PC-9 (cell line): ENCODE measurements around the gene ETS2. TPM values are rescaled to one million over a fixed set of nuclear protein-coding genes. Genes with fewer than 3 reads are reported as not detected.
A peak's percentile ranks its signal among the peaks of the same experiment; 100 is the strongest.

ENCODE experiments used
- BruUV-seq: library from RNA; stranded (reverse); fragments of 400-500 nt; replicated peaks from 2 replicates; lab custom pipeline; 2021; lab: Mats Ljungman, UMichigan
- CTCF ChIA-PET: fragments of 300-600 bp; sonication (Branson Sonifier 250); formaldehyde crosslinking; loops from one replicate; lab custom pipeline; 2022; ENCODE audit warnings: antibody characterized with exemption; lab: Charles Lee
- POLR2A ChIA-PET: fragments of 300-600 bp; sonication (Branson Sonifier 250); formaldehyde crosslinking; loops from one replicate; lab custom pipeline; 2022; ENCODE audit warnings: antibody characterized with exemption; ENCODE audit not compliant: unreplicated experiment; lab: Charles Lee
- DNase-seq, 2 experiments: peaks; one replicate each; pipeline versions ENCODE4 v3.0.0 to v3.0.0-alpha.2; 2015 to 2022; ENCODE audit warnings: mixed read lengths in 1 of 2
- H2AFZ ChIP-seq: fragments of 200-600 bp; sonication (generic); 2 replicates; pipeline ENCODE4 v1.8.1; 2017; ENCODE audit warnings: antibody characterized with exemption
- H3F3A ChIP-seq: fragments of 200-600 bp; sonication (generic); 2 replicates; pipeline ENCODE4 v1.8.1; 2017; ENCODE audit warnings: antibody characterized with exemption, mild to moderate bottlenecking, low read depth; ENCODE audit not compliant: insufficient read depth
- H3K27ac ChIP-seq: fragments of 200-600 bp; sonication (generic); 2 replicates; pipeline ENCODE4 v1.6.1; 2016; ENCODE audit warnings: mixed run types
- H3K27me3 ChIP-seq: fragments of 200-600 bp; sonication (generic); 2 replicates; pipeline ENCODE4 v1.6.1; 2016; ENCODE audit warnings: low read depth, mixed run types; ENCODE audit not compliant: insufficient read depth
- H3K36me3 ChIP-seq: fragments of 200-600 bp; sonication (generic); 2 replicates; pipeline ENCODE4 v1.6.1; 2016; ENCODE audit warnings: low read depth, mixed run types
- H3K4me1 ChIP-seq: fragments of 200-600 bp; sonication (generic); replicated peaks from 2 replicates; pipeline ENCODE4 v1.6.1; 2016; ENCODE audit warnings: mixed run types; ENCODE audit not compliant: insufficient read depth
- H3K4me2 ChIP-seq: fragments of 200-600 bp; sonication (generic); 2 replicates; pipeline ENCODE4 v1.6.1; 2017; ENCODE audit warnings: mixed run types
- H3K4me3 ChIP-seq: fragments of 200-600 bp; sonication (generic); 2 replicates; pipeline ENCODE4 v1.6.1; 2016; ENCODE audit warnings: mixed run types
- H3K79me2 ChIP-seq: fragments of 200-600 bp; sonication (generic); 2 replicates; pipeline ENCODE4 v1.6.1; 2017; ENCODE audit warnings: low read depth, mixed run types
- H3K9me2 ChIP-seq: fragments of 200-600 bp; sonication (generic); 2 replicates; pipeline ENCODE4 v1.8.1; 2017; ENCODE audit warnings: mild to moderate bottlenecking; ENCODE audit not compliant: insufficient read depth
- H3K9me3 ChIP-seq: fragments of 200-600 bp; sonication (generic); 2 replicates; pipeline ENCODE4 v1.8.1; 2016; ENCODE audit warnings: low read depth; ENCODE audit not compliant: insufficient read depth
- H4K20me1 ChIP-seq: fragments of 200-600 bp; sonication (generic); 2 replicates; pipeline ENCODE4 v1.8.1; 2017; ENCODE audit not compliant: insufficient read depth
- EZH2 ChIP-seq: fragments of 200-600 bp; sonication (generic); IDR thresholded peaks from 2 replicates; pipeline ENCODE4 v1.8.0; 2017; ENCODE audit warnings: antibody characterized with exemption, low read depth
- intact Hi-C: fragments of 100-400 bp; cut with micrococcal nuclease; formaldehyde crosslinking; loops from one replicate; pipeline ENCODE4 v1.10.0; 2022; ENCODE audit not compliant: unreplicated experiment
- total RNA-seq: library from RNA; stranded (reverse); gene quantifications from 2 replicates; pipeline ENCODE4 v1.2.3, GENCODE V29; 2021
- TF ChIP-seq, protein P1 (sequence below): fragments of 200-600 bp; sonication (generic); conservative IDR thresholded peaks from 2 replicates; pipeline ENCODE4 v1.6.1; 2017; ENCODE audit warnings: mixed run types, antibody characterized with exemption, mild to moderate bottlenecking, moderate library complexity

The ETS2 gene
- total RNA-seq, 1 experiment from 2014 or later: 20.4 TPM

DNA sequence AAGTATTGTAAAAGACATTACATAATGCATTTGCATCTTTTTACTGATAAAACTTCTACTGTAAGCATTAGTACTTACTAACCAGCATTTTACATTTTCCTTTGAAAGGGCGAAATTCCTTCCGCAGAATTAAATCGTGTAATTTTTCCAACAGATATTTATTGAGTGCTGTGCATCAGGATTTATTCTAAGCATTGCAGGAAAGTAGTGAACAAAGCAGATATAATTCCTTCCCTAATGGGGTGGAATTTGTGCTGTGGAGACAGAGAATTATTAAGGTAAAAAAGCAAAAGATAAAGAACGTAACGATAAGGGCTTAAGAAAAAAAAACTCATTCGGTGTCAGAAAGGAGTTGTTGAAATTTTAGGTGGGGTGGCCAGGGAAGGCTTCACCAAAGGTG lies 7.6 kb upstream of the ETS2 start:
- TF ChIP-seq, protein P1, sequence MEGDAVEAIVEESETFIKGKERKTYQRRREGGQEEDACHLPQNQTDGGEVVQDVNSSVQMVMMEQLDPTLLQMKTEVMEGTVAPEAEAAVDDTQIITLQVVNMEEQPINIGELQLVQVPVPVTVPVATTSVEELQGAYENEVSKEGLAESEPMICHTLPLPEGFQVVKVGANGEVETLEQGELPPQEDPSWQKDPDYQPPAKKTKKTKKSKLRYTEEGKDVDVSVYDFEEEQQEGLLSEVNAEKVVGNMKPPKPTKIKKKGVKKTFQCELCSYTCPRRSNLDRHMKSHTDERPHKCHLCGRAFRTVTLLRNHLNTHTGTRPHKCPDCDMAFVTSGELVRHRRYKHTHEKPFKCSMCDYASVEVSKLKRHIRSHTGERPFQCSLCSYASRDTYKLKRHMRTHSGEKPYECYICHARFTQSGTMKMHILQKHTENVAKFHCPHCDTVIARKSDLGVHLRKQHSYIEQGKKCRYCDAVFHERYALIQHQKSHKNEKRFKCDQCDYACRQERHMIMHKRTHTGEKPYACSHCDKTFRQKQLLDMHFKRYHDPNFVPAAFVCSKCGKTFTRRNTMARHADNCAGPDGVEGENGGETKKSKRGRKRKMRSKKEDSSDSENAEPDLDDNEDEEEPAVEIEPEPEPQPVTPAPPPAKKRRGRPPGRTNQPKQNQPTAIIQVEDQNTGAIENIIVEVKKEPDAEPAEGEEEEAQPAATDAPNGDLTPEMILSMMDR: no peak
- no peak for TF ChIP-seq EZH2

DNA sequence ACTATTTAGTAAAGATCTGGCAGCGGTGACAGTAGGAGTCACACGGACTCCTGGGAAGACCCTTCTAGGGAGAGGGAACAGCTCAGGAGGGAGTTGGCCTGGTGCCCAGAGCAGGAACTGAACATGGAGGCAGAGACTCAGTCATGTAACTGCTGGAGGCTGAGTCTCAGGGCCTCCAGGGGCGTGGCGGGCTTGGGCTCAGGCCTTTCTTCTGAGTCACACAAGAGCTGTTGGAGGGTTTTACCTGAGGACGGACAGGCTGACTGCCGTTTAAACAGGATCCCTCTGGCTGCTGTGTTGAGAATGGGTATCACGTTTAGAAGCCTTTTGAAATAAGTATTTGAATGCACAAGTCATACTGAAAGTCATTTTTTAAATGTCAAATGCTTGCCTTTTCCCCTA lies 7.2 kb upstream of the ETS2 start:
- H3K27me3 ChIP-seq: no peaks in the 10 kb centered on the region
- H3K36me3 ChIP-seq: no peaks in the 10 kb centered on the region
- H3F3A ChIP-seq: peaks cover 27% of the 10 kb centered on the region
- TF ChIP-seq EZH2: no peak
- TF ChIP-seq, protein P1: no peak
- intact Hi-C loops: loop anchor here (1.0 to 5.0 kb wide), 2 partner anchors 250 to 339 kb away; no protein-coding TSS in a partner anchor
- BruUV-seq: no TSS peak
- no peak overlapping the region for H2AFZ ChIP-seq
- CTCF ChIA-PET: no interaction called here
- no peaks in the 10 kb centered on the region for H3K9me2 ChIP-seq
- H3K4me3 ChIP-seq: peak overlapping the region; percentile 26; the same call in 1 of the 2 replicates
- peak; percentile 85 to 91 for DNase-seq
- no peaks in the 10 kb centered on the region for H3K9me3 ChIP-seq
- H3K4me2 ChIP-seq: peak overlapping the region; percentile 66
- peaks cover 56% of the 10 kb centered on the region for H3K4me1 ChIP-seq
- no peaks in the 10 kb centered on the region for H3K79me2 ChIP-seq
- no peaks in the 10 kb centered on the region for H4K20me1 ChIP-seq
- H3K27ac ChIP-seq: peak overlapping the region; percentile 98
- POLR2A ChIA-PET: interaction anchor here (0.6 kb wide), 1 partner anchor 236 kb away, joined by 22 read pairs; no protein-coding TSS in a partner anchor

More for the DNA sequence above, 7.6 kb upstream of the ETS2 start:
- Histone ChIP-seq H3K27me3 (no peaks in the 10 kb centered on the region), H2AFZ (no peak overlapping the region), H3K4me2 (peak overlapping the region; percentile 66), H4K20me1 (no peaks in the 10 kb centered on the region), H3K4me1 (peaks cover 56% of the 10 kb centered on the region), H3F3A (peaks cover 27% of the 10 kb centered on the region), H3K4me3 (peak overlapping the region; percentile 26; the same call in 1 of the 2 replicates), H3K36me3 (no peaks in the 10 kb centered on the region), H3K9me2 (no peaks in the 10 kb centered on the region), H3K79me2 (no peaks in the 10 kb centered on the region), H3K9me3 (no peaks in the 10 kb centered on the region), H3K27ac (peak overlapping the region; percentile 98)
- no TSS peak for BruUV-seq
- no peak for DNase-seq
- intact Hi-C loops: loop anchor here (1.0 to 5.0 kb wide), 2 partner anchors 250 to 339 kb away; no protein-coding TSS in a partner anchor
- CTCF ChIA-PET: no interaction called here
- POLR2A ChIA-PET: interaction anchor here (0.6 kb wide), 1 partner anchor 236 kb away, joined by 22 read pairs; no protein-coding TSS in a partner anchor

DNA sequence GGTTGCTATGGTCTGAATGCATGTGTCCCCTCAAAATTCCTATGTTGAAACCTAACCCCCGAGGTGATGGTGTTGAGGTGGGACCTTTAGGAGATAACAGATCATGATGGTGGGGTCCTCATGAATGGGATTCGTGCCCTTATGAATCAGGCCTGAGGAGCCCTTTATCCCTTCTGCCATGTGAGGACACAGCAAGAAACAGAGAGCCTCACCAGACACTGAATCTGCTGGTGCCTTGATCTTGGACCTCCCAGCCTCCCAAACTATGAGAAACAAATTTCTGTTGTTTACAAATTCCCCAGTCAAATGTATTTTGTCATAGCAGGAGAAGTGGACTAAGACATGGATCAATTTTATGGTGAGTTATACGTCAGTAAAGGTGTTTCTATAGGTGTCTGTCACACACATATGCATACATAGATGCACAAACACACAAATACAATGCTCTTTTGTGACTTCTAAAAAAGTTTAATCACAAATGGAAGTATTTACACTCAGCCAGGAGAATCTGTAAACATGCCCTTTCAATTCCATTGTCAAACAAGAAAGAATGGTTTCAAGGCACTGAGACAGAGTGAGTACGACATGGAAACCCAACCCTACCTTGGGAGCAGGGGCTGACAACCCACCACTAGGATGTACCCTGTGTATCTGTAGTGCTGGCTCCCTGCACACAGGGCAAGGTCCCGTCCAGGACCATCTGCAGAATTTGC lies 5.5 kb upstream of the ETS2 start:
- Histone ChIP-seq H3K27me3 (no peaks in the 10 kb centered on the region), H3K79me2 (no peaks in the 10 kb centered on the region), H3K9me3 (no peaks in the 10 kb centered on the region), H3K4me1 (peaks cover 53% of the 10 kb centered on the region), H3K27ac (no peak overlapping the region), H2AFZ (no peak overlapping the region), H3K9me2 (no peaks in the 10 kb centered on the region), H4K20me1 (no peaks in the 10 kb centered on the region), H3K4me3 (no peak overlapping the region), H3F3A (peaks cover 43% of the 10 kb centered on the region), H3K4me2 (no peak overlapping the region), H3K36me3 (no peaks in the 10 kb centered on the region)
- no TSS peak for BruUV-seq
- POLR2A ChIA-PET: no interaction called here
- intact Hi-C loops: no loop called here
- DNase-seq: no peak
- CTCF ChIA-PET: no interaction called here
- TF ChIP-seq, protein P1: no peak
- no peak for TF ChIP-seq EZH2
